ENCODE data around the gene TBC1D7.

TBC1D7 gene

DNA sequence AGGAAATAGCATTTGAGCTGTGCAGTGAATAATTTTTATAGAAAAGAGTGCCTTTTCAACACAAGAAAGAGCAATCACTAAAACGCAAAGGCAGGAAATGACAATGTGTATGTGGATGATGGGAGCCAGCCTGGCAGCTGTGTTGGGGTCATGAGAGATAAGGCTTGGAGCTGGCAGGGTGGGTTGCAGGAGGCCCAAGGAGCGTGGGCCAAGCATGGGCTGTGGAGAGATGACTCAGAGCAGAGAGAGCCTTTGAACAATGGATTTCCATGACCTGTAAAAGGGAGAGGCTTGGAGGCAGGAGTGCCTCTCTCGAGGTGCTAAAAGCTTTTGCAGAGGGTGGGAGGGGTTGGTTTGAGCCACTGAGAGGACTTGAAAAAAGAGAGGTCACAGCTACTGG, 6.6 kb upstream of the TBC1D7 start:
- H3K9me2 ChIP-seq (replicated peaks; ENCODE audit: control insufficient read depth, low read length), result no peaks in the 10 kb centered on the region

DNA sequence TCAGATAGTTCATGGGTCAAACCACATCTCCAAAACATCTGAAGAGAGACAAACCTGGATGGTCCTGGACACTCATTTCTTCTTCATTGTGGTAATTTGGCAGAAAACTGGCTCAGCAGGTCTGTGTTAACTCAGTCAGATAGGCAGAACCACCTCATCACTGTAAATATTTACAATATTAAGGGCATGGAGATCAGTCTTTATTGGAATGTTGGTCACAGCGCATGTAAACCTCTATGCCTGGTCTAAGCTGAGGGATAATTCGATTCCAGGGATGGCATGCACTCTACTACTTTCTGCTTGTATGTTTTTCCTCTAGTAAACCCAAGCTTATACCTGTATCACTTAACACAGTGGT, 4.0 kb upstream of the TBC1D7 start:
- H3K27ac ChIP-seq (ENCODE audit: low read depth, low read length), result no peak overlapping the region
- peaks cover 6% of the 10 kb centered on the region; the same call in 1 of the 2 replicates for H3K79me2 ChIP-seq (ENCODE audit: control insufficient read depth, low read length)
- no peaks in the 10 kb centered on the region for H3K9me2 ChIP-seq (replicated peaks; ENCODE audit: control insufficient read depth, low read length)
- peaks cover 6% of the 10 kb centered on the region; the same call in 1 of the 2 replicates for H3F3A ChIP-seq (ENCODE audit: control insufficient read depth, insufficient read depth)
- H4K20me1 ChIP-seq (ENCODE audit: control insufficient read depth, insufficient read depth, low read depth, low read length), result no peaks in the 10 kb centered on the region
- no peak for TF ChIP-seq EZH2phosphoT487 (IDR thresholded peaks at IDR 0.05; ENCODE audit: borderline replicate concordance, low read length)
- TF ChIP-seq, protein P1, sequence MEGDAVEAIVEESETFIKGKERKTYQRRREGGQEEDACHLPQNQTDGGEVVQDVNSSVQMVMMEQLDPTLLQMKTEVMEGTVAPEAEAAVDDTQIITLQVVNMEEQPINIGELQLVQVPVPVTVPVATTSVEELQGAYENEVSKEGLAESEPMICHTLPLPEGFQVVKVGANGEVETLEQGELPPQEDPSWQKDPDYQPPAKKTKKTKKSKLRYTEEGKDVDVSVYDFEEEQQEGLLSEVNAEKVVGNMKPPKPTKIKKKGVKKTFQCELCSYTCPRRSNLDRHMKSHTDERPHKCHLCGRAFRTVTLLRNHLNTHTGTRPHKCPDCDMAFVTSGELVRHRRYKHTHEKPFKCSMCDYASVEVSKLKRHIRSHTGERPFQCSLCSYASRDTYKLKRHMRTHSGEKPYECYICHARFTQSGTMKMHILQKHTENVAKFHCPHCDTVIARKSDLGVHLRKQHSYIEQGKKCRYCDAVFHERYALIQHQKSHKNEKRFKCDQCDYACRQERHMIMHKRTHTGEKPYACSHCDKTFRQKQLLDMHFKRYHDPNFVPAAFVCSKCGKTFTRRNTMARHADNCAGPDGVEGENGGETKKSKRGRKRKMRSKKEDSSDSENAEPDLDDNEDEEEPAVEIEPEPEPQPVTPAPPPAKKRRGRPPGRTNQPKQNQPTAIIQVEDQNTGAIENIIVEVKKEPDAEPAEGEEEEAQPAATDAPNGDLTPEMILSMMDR (IDR thresholded peaks at IDR 0.05; ENCODE audit: low read depth, low read length, poor library complexity, severe bottlenecking), result no peak
- no peak overlapping the region for H3K4me3 ChIP-seq (ENCODE audit: low read length)
- no peaks in the 10 kb centered on the region for H3K27me3 ChIP-seq (ENCODE audit: control insufficient read depth, low read length)
- peaks cover 15% of the 10 kb centered on the region for H3K4me1 ChIP-seq (ENCODE audit: control insufficient read depth, low read length)
- no peaks in the 10 kb centered on the region for H3K36me3 ChIP-seq (ENCODE audit: control insufficient read depth, low read length)
- H3K9me3 ChIP-seq (ENCODE audit: control insufficient read depth, insufficient read depth, low read length), result no peaks in the 10 kb centered on the region
- no peak overlapping the region for H3K4me2 ChIP-seq (ENCODE audit: low read length)

More for the DNA sequence above, 6.6 kb upstream of the TBC1D7 start:
- Histone ChIP-seq H3K27me3 (ENCODE audit: control insufficient read depth, low read length) (no peaks in the 10 kb centered on the region; the same call in 1 of the 2 replicates), H3K36me3 (ENCODE audit: control insufficient read depth, low read length) (no peaks in the 10 kb centered on the region), H3K9me3 (ENCODE audit: control insufficient read depth, insufficient read depth, low read length) (no peaks in the 10 kb centered on the region), H3F3A (ENCODE audit: control insufficient read depth, insufficient read depth) (peaks cover 6% of the 10 kb centered on the region; the same call in 1 of the 2 replicates), H3K4me3 (ENCODE audit: low read length) (no peak overlapping the region), H3K79me2 (ENCODE audit: control insufficient read depth, low read length) (no peaks in the 10 kb centered on the region), H3K4me2 (ENCODE audit: low read length) (no peak overlapping the region), H4K20me1 (ENCODE audit: control insufficient read depth, insufficient read depth, low read depth, low read length) (no peaks in the 10 kb centered on the region), H3K27ac (ENCODE audit: low read depth, low read length) (no peak overlapping the region), H3K4me1 (ENCODE audit: control insufficient read depth, low read length) (peaks cover 4% of the 10 kb centered on the region)
- TF ChIP-seq, protein P1 (IDR thresholded peaks at IDR 0.05; ENCODE audit: low read depth, low read length, poor library complexity, severe bottlenecking), result no peak
- TF ChIP-seq EZH2phosphoT487 (IDR thresholded peaks at IDR 0.05; ENCODE audit: borderline replicate concordance, low read length), result no peak

DNA sequence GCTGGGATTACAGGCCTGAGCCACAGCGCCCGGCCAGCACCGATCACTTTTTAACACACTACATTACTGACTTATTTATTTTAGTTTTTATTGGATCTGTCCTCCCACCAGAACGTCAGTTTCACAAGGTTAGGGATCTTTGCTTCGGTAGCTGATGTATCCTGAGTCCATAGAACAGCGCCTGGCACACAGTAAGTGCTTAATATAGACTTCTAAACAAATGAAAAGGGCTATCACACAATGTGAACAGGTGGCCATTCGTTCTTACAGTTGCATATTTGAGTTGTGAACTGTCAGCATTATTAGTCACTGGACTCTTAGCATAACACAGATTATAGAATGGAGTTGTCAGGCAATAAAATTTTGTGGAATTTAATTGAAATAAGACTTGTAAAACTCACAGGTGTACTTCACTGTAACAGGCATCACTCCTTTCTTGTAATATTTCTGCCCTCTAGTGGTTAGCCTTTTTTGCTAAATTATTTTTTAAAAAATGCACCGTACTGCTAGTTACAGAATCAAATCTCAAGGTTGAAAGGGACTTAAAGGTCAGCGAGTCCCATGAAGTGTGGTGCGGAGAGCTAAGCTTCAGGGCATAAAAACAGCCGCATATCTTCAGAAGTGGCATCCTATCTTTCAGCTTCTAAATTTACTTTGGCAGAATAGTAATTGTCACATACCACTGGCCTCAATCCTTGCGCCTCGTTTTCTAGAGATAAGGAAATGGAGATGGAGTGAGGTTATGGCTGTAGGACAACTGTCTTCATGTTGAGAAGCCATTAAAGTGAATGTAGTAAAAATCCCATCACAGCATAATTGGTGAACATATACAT, 3.4 kb upstream of the TBC1D7 start:
- H4K20me1 ChIP-seq (ENCODE audit: control insufficient read depth, insufficient read depth, low read depth, low read length), result no peaks in the 10 kb centered on the region
- H3K9me2 ChIP-seq (replicated peaks; ENCODE audit: control insufficient read depth, low read length), result no peaks in the 10 kb centered on the region
- no peaks in the 10 kb centered on the region for H3K27me3 ChIP-seq (ENCODE audit: control insufficient read depth, low read length)
- H3K9me3 ChIP-seq (ENCODE audit: control insufficient read depth, insufficient read depth, low read length), result no peaks in the 10 kb centered on the region
- H3K27ac ChIP-seq (ENCODE audit: low read depth, low read length), result no peak overlapping the region
- H3K4me3 ChIP-seq (ENCODE audit: low read length), result no peak overlapping the region
- peaks cover 21% of the 10 kb centered on the region for H3K4me1 ChIP-seq (ENCODE audit: control insufficient read depth, low read length)
- TF ChIP-seq, protein P1 (IDR thresholded peaks at IDR 0.05; ENCODE audit: low read depth, low read length, poor library complexity, severe bottlenecking), result peak; percentile 72
- TF ChIP-seq EZH2phosphoT487 (IDR thresholded peaks at IDR 0.05; ENCODE audit: borderline replicate concordance, low read length), result no peak
- H3F3A ChIP-seq (ENCODE audit: control insufficient read depth, insufficient read depth), result peaks cover 6% of the 10 kb centered on the region; the same call in 1 of the 2 replicates
- no peaks in the 10 kb centered on the region for H3K36me3 ChIP-seq (ENCODE audit: control insufficient read depth, low read length)
- no peak overlapping the region for H3K4me2 ChIP-seq (ENCODE audit: low read length)
- peaks cover 6% of the 10 kb centered on the region; the same call in 1 of the 2 replicates for H3K79me2 ChIP-seq (ENCODE audit: control insufficient read depth, low read length)

Measured in DOHH2 (cell line).